GM04503 (cell line): ENCODE results near the gene EML3.
A peak's percentile ranks its signal among the peaks of the same experiment; 100 is the strongest.
"Not testable (repeated sequence)": the region's sequence is repeated elsewhere in the genome, so short reads cannot be mapped to it uniquely, and the experiment has no call there.

ENCODE experiments used
- DNase-seq: peaks from one replicate; pipeline ENCODE4 v3.0.0-alpha.2; 2012; ENCODE audit warnings: low read depth

EML3 gene

GRCh38 chr11:62600367-62601121, 12.0 kb downstream of the EML3 start:
- no peak for DNase-seq

DNA sequence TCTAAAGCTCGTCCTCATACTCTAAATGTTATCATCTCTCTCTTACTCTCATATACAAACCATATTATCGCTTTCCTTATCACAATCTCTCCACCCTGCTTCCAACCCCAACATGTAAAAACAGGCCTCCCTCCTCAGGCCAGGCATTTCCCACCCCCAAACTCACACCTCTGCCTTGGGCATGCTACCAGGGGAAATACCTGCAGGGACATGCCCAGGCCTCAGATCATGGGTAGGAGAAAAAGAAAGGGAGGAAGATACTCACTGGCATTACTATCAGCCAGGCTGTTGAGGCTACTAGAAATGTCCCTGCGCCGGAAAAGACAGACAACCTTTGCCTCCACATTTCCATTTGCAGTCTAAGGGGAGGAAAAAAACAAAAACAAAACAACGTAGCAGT, 12.7 kb downstream of the EML3 start:
- DNase-seq, result no peak

GRCh38 chr11:62599069-62599696, 13.4 kb downstream of the EML3 start:
- DNase-seq, result peak; percentile 91

DNA sequence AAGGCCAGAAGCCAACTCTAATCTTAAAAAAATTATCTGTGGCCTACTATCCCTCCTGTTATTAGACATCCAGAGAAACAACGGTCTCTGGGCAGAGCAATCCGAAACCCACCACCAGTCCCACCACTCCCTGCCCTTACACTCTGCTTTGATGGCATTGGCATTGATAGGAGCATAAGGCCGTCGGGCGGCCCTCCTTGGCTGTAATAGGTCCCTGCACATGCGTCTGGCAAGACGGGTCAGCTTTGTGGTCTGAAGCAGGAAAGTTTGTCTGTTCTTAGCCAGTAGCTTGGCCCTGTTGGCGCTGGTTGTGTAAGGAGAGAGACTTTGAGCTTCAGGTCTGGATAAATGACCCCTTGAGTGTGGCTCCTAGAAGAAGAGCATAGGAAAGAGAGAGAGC, 17.5 kb downstream of the EML3 start:
- no peak for DNase-seq

DNA sequence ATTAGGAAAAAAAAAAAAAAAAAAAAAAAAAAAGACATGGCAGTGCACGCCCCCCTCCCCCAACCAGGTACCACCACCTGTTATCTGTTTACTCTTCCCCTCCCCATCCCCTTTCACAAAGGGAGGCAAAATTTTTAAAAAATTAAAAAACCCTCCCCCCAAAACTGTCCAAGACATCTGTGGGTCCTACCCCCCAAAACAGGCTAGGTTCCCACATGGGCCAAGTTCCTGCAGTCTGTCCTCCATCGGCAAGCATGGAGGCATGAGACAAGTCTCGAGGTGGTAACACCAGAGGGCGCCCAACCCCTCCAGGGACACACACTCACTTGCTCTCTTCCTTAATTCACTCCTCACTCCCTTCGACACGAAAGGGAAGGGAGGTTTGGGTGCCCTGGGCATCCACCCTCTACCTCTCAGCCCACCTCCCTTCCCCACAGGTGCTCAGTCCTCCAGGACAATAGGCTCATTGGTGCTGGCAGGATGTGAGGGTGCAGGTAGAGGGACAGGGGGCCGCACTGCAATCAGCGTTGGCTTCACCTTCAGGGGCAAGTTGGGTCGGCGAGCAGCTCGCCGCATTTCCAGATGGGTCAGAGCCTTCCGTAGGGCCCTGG, 19.0 kb downstream of the EML3 start:
- DNase-seq, result no peak

- no peak for DNase-seq
Observed at GRCh38 chr11:62592989-62593421, 19.6 kb downstream of the EML3 start.

GRCh38 chr11:62592146-62592815, 20.3 kb downstream of the EML3 start:
- DNase-seq, result no peak

- DNase-seq, result peak; percentile 95
Observed at GRCh38 chr11:62591448-62592145, 21.0 kb downstream of the EML3 start, which contains the start of gene TUT1. TUT1 (minus strand) TSS chr11:62591523; CDS start chr11:62591485, 38 bp downstream.

DNA sequence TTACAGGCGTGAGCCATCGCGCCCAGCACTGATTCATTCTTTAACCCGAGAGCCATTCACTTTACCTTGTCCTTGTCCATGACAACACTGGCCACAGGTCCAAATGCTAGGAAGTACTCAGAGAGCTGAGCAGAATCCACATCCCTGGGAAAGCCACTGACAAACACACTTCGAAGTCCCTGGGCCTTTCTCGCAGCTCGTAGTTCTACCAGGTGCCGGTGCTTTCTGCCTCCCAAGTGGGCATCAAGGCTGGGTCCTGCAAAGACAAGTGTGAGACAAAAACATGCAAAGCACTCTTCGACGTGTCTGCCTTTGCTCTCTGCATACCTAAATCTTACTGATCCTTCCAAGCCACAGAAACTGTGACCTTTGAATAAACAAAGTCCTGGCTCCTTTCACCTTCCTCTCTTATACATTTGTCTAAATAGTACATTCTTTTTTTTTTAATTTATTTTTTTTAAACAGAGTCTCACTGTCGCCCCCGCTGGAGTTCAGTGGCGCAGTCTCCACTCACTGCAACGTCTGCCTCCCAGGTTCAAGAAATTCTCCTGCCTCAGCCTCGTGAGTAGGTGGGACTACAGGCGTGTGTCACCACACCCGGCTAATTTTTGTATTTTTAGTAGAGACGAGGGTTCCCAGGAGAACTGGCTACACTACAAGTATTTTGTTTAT, 23.5 kb downstream of the EML3 start:
- no peak for DNase-seq

- DNase-seq, result not testable (repeated sequence)
Observed at GRCh38 chr11:62585356-62585755, 27.2 kb downstream of the EML3 start.

- not testable (repeated sequence) for DNase-seq
Observed at GRCh38 chr11:62581735-62582134, 30.8 kb downstream of the EML3 start.

- no peak for DNase-seq
Observed at GRCh38 chr11:62580959-62581715, 31.4 kb downstream of the EML3 start.

DNA sequence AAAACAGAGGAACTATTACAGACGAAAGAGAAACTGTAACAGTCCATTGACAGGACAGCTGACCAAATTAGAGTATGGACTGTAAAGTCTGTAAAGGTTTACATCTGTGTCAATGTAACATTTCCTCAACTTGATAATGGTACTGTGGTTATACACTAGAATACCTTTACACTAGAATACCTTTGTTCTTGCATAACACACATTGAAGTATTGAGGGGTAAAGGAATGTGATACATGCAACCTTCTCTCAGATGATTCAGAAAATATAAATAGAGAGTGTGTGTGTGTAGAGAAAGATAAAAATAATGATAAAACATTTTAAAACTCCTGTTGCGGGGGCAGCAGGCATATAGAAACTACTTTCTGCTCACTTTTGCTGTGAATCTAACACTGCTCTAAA, 33.3 kb downstream of the EML3 start:
- DNase-seq, result no peak

GRCh38 chr11:62578541-62578940, 34.0 kb downstream of the EML3 start:
- DNase-seq, result no peak

DNA sequence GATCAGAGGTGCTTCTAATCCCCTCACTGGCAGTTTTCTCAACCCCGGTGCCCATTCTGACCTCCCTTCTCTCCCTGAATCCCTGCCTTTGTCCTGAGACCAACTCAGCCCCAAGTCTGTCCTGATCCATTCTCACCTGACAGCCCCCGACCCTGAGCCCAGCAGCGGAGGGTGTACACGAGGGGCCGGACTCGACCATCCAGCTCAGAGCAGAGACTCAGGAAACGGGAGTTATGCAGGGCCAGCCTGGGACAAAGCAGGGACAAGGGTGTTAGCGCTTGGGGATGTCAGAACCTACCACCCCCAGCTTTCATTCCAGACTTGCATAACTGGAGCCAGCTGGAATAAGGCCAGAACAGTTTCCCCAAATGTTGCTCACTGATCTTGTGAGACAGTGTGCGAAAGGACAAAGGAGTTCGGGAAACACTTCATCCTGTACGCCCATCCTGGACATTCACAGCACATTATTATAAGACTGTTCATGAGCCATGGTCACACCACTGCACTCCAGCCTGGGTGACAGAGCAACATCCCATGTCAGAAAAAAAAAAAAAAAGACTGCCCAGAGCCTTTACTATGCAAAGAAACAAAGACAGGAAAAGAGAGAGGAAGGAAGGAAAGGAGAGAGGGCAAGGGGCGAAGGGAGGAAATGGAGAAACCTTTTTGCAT, 35.4 kb downstream of the EML3 start:
- DNase-seq, result no peak

DNA sequence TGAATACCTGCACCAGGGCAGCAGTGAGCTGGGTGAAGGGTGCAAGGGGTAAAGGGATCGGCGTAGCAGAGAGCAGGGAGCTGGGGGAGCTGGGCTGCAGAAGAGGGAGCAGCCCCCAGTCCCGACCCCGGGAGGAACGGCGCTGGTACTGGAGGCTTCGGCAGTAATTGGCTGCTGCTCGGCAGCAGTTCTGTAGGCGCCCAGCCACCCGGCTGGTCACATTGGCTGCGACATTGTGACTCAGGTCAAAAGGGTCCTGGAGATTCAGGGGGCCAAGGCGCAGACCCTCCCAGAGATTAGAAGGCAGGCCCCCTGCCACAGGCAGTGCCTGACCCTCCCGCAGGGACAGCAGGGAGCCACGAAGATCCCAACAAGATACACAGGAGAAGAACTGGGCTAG, 36.7 kb downstream of the EML3 start:
- no peak for DNase-seq

DNA sequence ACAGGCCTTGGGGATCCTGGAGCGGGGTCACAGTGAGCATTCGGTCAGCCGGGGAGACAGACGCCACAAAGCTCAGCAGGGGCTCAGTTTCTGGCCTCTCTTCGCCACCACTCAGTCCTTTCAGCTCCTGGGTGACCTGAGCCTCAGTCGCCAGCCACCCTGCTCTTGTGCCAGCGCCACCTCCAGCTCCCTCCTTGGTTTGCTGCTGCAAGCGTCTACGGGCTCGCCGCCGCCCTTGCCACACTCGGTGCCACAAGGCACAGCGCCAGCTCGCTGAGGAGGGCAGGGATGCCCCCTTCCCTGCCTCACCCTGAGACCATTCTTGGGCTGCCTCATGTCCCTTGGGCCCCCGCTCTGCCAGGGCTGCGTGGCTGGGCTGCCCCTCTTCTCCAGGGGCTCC, 37.4 kb downstream of the EML3 start:
- no peak for DNase-seq

DNA sequence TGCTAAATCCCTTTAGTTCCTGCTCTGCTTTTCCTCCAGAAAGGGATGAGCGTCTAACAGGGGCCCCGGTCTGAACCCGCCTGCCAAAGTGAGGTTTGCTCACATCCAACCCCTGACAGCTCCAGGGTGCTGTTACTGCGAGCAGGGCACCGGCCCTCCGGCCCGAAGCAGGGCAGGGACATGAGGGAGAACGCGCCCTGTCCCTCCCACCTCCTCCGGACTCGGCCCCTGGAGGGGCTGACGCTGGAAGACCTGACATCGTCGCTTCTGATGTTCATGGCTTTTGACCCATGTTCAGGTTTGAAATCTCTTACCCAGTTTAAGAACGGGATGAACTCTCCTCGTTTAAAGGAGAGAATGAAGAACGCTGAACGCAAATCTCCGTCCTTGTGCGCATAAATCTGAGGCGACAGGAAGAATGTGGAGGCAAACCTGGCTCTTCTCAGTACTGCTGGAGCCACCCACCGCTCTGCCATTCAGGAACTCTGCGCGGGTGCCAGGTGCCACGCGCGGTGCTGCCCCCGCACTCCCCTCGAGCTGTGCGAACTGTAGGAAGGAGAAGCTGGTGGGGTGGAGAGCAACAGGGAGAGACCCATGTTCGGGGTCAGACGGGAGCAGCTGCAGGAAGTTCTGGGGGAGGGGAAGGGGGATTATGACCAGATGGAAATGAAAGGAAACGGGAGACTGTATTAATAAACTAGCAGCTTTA, 38.1 kb downstream of the EML3 start:
- DNase-seq, result no peak

- DNase-seq, result peak; percentile 99
Observed at GRCh38 chr11:62573592-62574362, 38.8 kb downstream of the EML3 start, which contains the start of gene EEF1G. EEF1G (minus strand) TSS chr11:62573891; CDS start chr11:62573842, 49 bp downstream.
